NCI-H460 (cell line): ENCODE measurements around the gene THADA. TPM values are rescaled to one million over a fixed set of nuclear protein-coding genes. Genes with fewer than 3 reads are reported as not detected.

Experiments
- DNase-seq: peaks from one replicate; pipeline ENCODE4 v3.0.0-alpha.2; 2016; ENCODE audit warnings: low read depth; ENCODE audit errors: extremely low read depth
- total RNA-seq: library from RNA; depleted of rRNA; stranded (reverse); fragments of >200 nt; shearing (Covaris generic); gene quantifications from 2 replicates; pipeline ENCODE4 v1.2.3, GENCODE V29; 2014

Gene THADA
- total RNA-seq, 1 experiment from 2014 or later: 27.9 TPM

DNA sequence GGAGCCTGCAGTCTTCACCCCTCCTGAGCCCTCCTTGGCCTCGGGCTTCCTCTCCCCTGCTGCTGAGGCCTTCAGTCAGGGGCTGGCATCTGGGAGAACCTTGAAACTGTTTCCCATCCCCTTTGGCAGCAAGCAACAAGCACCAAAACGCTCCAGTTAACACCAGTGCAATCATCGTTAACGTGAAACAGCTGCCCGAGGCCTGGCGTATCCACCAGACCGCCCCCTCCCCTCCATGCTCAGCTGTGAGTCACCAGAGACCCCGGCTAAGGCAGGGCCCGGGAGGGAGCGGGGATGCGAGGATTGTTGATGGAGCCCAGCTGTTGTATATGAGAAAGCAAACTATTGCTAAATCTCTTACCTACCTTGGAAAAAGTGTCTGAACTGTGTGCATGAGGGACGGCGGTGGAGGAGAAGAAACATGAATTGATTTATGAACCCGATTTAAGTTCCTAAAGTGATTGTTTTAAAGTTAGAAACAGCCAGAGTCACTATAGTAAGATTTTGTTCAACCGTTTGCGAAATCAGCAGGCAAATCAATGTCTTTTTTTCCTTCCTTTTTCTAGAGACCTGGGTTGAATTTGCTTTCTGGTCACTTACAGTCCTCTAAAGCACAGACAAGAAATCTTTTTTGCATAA is 374.6 kb downstream of the THADA start:
- no peak for DNase-seq

- no peak for DNase-seq
These were observed 375.1 kb downstream of the THADA start for GRCh38 chr2:43220760-43221123.

DNA sequence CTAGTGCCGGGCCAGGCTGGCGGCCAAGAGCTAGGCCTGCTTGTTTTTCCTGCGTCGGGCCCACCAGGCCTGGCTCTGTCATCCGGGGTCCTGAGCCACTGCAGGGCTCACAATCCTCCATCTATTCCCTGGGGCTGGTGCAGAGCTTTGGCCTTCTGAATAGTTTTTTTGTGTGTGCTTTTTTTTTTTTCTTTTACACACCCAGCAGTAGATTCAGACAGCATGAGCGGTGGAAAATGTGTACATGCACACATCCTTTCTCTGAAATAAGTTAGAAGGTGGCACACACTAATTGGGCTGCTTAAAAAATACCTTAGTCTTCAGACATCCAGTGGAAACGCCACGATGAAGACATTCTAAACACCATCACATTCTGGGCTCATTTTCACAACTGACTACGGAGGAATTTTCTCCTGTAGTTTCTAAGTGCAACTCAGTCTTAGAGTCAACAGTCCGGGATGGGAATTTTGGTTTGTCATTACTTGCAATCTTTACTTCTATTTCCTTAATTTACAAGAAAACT is 375.5 kb downstream of the THADA start:
- no peak for DNase-seq

DNA sequence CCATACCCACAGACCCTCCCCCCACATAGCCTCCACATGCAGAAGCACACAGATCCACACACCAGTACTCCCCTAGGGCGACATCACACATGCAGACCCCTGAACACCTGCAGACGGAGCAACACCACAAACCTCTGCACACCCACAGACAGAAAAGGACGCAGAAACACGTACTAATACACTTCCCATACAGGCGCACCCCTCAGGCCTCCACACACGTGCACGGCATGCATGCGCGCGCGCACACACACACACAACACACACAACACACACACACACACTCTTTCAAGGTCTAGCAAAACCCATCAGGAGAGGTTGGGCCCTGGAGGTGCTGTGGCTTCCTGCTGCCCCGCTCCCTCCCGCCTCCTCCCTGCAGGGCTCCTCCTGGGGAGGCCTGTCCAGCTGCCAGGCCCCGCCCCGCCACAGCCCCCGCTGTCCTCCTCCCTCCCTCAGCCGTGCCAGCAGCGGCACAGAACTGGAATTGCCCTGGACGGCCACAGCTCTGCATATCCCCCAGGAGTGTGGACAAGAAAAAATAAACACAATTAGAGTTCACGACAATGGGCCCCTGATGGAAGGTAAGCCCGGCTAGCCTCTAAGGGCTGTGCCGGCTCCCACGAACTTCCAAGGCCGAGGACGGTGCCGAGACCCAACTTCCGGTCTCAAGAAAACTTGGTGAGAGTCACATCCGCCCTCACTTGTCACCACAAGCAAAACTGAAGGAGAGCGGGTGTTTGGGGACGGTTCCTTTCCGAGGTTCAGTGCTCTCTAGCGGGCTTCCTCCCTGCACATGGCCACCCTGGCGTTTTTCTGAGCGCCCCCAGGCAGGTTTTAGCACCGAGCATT is 376.2 kb downstream of the THADA start:
- DNase-seq: peak; percentile 59

GRCh38 chr2:43218702-43219382 is 377.0 kb downstream of the THADA start:
- no peak for DNase-seq

GRCh38 chr2:43218155-43218701 is 377.6 kb downstream of the THADA start:
- no peak for DNase-seq

DNA sequence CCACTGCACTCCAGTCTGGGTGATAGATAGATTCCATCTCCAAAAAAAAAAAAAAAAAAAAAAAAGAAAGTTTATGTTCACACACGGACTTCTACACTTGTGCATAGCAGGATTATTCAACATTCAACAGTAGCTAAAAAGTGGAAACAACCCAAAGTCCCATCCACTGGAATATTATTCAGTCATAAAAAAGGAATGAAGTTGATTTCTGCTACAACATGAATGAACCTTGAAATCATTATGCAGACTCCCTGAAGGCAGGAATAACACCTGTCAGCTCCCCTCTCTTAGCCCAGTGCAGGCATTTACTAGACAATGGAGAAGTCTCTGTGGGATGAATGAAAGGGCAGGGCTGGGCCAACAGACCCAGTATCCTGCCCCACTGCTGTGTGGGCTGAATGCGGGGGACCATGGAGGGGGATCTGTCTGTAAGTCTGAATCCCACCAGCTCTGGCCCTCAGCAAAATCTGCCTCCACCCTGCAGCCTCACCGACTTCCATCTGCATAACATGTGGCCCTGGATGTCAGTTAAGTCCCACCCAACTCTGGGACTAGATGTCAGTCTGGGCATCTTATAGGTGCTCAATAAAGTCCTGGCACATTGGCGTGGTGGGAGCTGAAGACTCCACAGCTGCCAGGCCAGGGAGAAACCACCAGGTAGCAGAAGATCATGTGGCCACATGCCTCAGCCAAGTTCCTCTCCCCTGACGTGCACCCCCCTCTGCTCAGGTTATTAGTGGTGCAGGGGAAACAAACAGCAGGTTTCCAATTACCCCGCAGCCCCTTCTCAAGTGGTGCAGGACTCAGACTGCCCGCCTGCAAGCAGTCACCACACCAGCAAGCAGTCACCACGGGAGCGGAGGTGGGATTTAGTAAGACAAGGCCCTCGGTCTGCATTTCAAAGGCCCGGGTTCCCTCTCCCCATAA is 378.3 kb downstream of the THADA start:
- DNase-seq: no peak

DNA sequence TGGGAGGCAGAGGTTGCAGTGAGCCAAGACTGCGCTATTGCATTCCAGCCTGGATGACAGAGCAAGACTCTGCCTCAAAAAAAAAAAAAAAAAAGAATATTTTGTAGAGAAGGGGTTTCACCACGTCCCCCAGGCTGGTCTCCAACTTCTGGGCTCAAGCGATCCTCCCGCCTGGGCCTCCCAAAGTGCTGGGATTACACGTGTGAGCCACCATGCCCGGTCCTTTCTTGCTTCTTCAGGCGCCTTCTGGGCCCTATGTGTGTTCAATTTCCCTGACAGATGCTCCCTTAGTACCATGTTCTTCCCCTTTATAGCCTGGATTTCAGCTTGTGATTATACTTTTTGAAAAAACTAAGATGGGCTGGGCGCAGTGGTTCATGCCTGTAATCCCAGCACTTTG is 379.2 kb downstream of the THADA start:
- DNase-seq: no peak

- no peak for DNase-seq
These were observed 380.1 kb downstream of the THADA start for GRCh38 chr2:43215673-43216255.

DNA sequence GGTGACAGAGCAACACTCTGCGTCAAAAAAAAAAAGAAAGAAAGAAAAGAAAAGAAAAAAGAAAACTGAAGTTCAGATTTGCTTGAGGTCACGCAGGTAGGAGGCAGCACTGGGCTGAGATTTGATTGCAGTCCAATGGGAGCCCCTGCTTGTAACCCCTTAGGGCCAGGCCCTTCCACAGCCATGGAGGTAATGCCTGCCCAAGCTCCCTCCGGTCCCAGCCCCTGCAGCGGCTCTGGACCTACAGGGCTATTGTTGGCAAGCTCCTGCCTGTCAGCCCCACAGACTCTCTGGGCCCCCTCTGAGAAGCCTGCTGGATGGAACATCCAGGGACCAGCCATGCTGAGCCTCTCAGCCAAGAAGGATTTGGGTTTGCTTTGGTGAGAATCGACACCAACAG is 381.6 kb downstream of the THADA start:
- no peak for DNase-seq

GRCh38 chr2:43212931-43213330 is 382.9 kb downstream of the THADA start:
- DNase-seq: no peak

DNA sequence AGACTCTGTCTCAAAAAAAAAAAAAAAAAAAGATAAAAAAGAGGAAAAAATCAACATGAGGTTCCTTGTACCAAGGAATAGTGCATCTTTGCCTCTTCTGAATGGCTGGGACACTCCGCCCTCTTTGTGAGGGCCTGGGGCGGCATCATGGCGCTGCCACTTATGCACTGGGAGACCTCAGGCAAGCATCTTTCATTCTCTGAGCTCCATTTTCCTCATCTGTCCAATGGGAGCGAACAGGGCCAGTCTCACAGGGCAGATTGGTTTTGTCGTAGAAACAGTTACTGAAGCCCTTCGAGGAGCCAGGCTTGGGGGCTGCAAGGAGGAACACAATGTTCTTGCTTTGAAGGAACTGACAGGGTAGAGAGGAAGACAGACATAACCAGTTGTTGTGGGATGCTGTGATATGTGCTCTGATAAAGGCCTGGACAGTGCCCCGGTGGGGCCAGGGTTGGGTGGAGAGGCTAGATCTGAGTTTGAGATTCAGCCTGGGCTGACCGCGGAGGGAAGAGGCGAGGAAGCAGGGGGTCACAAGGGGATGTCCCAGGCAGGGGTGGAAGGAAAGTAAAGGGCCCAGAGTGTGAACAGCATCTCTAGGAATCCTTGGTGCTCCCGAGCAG is 383.5 kb downstream of the THADA start:
- DNase-seq: no peak

DNA sequence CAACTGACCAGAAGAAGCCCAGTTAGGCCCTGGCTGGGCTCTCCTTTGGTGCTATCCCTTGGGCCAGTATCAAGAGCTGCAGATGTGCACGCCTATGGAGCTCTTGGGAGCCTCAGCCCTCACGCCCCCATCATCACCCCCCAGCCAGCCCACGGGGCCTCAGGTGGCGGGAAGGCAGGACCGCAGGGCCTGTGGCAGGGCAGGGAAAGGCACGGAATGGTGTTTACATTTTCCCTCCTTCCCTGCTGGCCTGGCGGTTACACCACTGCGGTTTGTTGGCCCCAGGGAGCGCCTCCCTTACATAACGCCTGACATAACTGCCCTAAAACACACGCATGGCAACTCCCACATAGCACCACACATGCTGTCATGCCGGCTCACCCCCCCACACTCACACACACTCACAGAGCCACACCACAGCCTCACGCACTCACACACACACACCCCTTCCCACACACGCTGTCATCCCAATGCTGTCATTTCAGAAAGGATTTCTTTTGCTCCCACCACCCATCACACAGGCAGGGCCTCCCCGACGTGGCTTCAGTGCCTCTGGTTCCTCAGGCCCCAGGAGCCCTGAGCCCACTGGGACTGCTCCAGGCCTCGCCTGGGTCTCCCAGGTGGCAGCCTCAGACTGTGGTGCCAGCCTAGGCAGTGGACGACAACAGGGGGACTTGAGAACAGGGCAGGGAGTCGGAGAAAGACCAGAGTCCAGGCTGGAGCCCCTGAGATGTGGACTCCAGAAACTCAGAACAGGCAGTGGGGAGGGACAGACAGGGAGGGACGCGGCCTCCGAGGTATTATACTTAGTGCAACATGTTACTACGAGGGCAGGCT is 385.2 kb downstream of the THADA start:
- no peak for DNase-seq

- no peak for DNase-seq
These were observed 385.7 kb downstream of the THADA start for GRCh38 chr2:43210125-43210466.

- no peak for DNase-seq
These were observed 386.6 kb downstream of the THADA start for GRCh38 chr2:43209204-43209717.

DNA sequence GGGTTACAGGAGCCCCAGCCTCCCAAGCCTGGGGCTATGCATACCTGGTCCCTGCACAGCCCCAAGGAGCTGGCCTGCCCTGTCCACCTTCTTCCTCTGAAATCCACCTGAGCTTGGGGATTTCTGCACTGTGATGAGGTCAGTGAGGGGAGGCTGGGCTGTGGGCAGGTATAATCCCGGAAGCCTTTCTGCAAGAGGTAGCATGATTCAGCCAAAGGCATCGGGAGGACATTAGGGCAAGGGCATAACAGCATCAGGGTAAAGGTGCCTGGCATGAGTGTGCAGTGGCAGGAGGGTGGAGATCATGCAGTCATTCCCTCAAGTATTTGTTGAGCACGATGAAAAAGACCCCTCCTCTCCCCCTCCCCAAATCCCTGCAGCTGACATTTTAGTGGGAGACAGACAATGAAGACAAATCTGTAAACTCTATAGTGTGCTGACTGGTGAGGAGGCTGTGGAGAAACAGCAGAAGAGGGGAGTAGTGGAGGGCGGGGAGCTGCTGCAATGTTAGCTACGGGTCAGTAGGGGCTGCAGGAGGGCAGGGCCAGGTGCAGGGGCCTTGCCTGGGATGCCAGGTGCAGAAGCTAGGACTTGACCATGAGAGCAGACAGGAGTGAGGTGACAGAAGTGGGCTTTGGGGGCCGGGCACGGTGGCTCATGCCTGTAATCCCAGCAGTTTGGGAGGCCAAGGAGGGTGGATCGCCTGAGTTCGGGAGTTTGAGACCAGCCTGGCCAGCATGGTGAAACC is 388.1 kb downstream of the THADA start:
- DNase-seq: no peak

GRCh38 chr2:43206602-43207001 is 389.2 kb downstream of the THADA start:
- no peak for DNase-seq

GRCh38 chr2:43203373-43203772 is 392.5 kb downstream of the THADA start:
- no peak for DNase-seq
